PC-9 (cell line): ENCODE results near the gene PCDHGA4. TPM values are rescaled to one million over a fixed set of nuclear protein-coding genes. Genes with fewer than 3 reads are reported as not detected.

ENCODE experiments used
- BruUV-seq: library from RNA; stranded (reverse); fragments of 400-500 nt; replicated peaks from 2 replicates; lab custom pipeline; 2021; lab: Mats Ljungman, UMichigan
- CTCF ChIA-PET: fragments of 300-600 bp; sonication (Branson Sonifier 250); formaldehyde crosslinking; loops from one replicate; lab custom pipeline; 2022; ENCODE audit warnings: antibody characterized with exemption; lab: Charles Lee
- POLR2A ChIA-PET: fragments of 300-600 bp; sonication (Branson Sonifier 250); formaldehyde crosslinking; loops from one replicate; lab custom pipeline; 2022; ENCODE audit warnings: antibody characterized with exemption; ENCODE audit not compliant: unreplicated experiment; lab: Charles Lee
- DNase-seq, 2 experiments: peaks; one replicate each; pipeline versions ENCODE4 v3.0.0 to v3.0.0-alpha.2; 2015 to 2022; ENCODE audit warnings: mixed read lengths in 1 of 2
- H2AFZ ChIP-seq: fragments of 200-600 bp; sonication (generic); 2 replicates; pipeline ENCODE4 v1.8.1; 2017; ENCODE audit warnings: antibody characterized with exemption
- H3F3A ChIP-seq: fragments of 200-600 bp; sonication (generic); 2 replicates; pipeline ENCODE4 v1.8.1; 2017; ENCODE audit warnings: antibody characterized with exemption, mild to moderate bottlenecking, low read depth; ENCODE audit not compliant: insufficient read depth
- H3K27ac ChIP-seq: fragments of 200-600 bp; sonication (generic); 2 replicates; pipeline ENCODE4 v1.6.1; 2016; ENCODE audit warnings: mixed run types
- H3K27me3 ChIP-seq: fragments of 200-600 bp; sonication (generic); 2 replicates; pipeline ENCODE4 v1.6.1; 2016; ENCODE audit warnings: low read depth, mixed run types; ENCODE audit not compliant: insufficient read depth
- H3K36me3 ChIP-seq: fragments of 200-600 bp; sonication (generic); 2 replicates; pipeline ENCODE4 v1.6.1; 2016; ENCODE audit warnings: low read depth, mixed run types
- H3K4me1 ChIP-seq: fragments of 200-600 bp; sonication (generic); replicated peaks from 2 replicates; pipeline ENCODE4 v1.6.1; 2016; ENCODE audit warnings: mixed run types; ENCODE audit not compliant: insufficient read depth
- H3K4me2 ChIP-seq: fragments of 200-600 bp; sonication (generic); 2 replicates; pipeline ENCODE4 v1.6.1; 2017; ENCODE audit warnings: mixed run types
- H3K4me3 ChIP-seq: fragments of 200-600 bp; sonication (generic); 2 replicates; pipeline ENCODE4 v1.6.1; 2016; ENCODE audit warnings: mixed run types
- H3K79me2 ChIP-seq: fragments of 200-600 bp; sonication (generic); 2 replicates; pipeline ENCODE4 v1.6.1; 2017; ENCODE audit warnings: low read depth, mixed run types
- H3K9me2 ChIP-seq: fragments of 200-600 bp; sonication (generic); 2 replicates; pipeline ENCODE4 v1.8.1; 2017; ENCODE audit warnings: mild to moderate bottlenecking; ENCODE audit not compliant: insufficient read depth
- H3K9me3 ChIP-seq: fragments of 200-600 bp; sonication (generic); 2 replicates; pipeline ENCODE4 v1.8.1; 2016; ENCODE audit warnings: low read depth; ENCODE audit not compliant: insufficient read depth
- H4K20me1 ChIP-seq: fragments of 200-600 bp; sonication (generic); 2 replicates; pipeline ENCODE4 v1.8.1; 2017; ENCODE audit not compliant: insufficient read depth
- EZH2 ChIP-seq: fragments of 200-600 bp; sonication (generic); IDR thresholded peaks from 2 replicates; pipeline ENCODE4 v1.8.0; 2017; ENCODE audit warnings: antibody characterized with exemption, low read depth
- intact Hi-C: fragments of 100-400 bp; cut with micrococcal nuclease; formaldehyde crosslinking; loops from one replicate; pipeline ENCODE4 v1.10.0; 2022; ENCODE audit not compliant: unreplicated experiment
- total RNA-seq: library from RNA; stranded (reverse); gene quantifications from 2 replicates; pipeline ENCODE4 v1.2.3, GENCODE V29; 2021
- TF ChIP-seq, protein P1 (sequence below): fragments of 200-600 bp; sonication (generic); conservative IDR thresholded peaks from 2 replicates; pipeline ENCODE4 v1.6.1; 2017; ENCODE audit warnings: mixed run types, antibody characterized with exemption, mild to moderate bottlenecking, moderate library complexity

PCDHGA4 gene
- total RNA-seq, 1 experiment from 2014 or later: not detected

DNA sequence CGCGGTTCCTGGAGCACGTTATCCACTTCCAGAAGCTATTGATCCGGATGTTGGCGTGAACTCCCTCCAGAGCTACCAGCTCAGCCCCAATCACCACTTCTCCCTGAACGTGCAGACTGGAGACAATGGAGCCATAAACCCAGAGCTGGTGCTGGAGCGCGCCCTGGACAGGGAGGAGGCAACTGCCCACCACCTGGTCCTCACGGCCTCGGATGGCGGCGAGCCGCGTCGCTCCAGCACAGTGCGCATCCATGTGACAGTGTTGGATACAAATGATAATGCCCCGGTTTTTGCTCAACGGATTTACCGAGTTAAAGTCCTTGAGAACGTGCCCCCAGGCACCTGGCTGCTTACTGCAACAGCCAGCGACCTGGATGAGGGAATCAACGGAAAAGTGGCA, 48.6 kb downstream of the PCDHGA4 start:
- POLR2A ChIA-PET: interaction anchor here (0.7 kb wide), 1 partner anchor 137 kb away, joined by 4 read pairs; no protein-coding TSS in a partner anchor
- DNase-seq: no peak
- no peaks in the 10 kb centered on the region for H3K79me2 ChIP-seq
- H3K36me3 ChIP-seq: no peaks in the 10 kb centered on the region
- no peak overlapping the region for H3K4me3 ChIP-seq
- H3K27ac ChIP-seq: no peak overlapping the region
- H3K9me3 ChIP-seq: no peaks in the 10 kb centered on the region
- H2AFZ ChIP-seq: no peak overlapping the region
- H3K27me3 ChIP-seq: peaks cover 56% of the 10 kb centered on the region
- BruUV-seq: no TSS peak
- CTCF ChIA-PET: interaction anchor here (0.6 kb wide), 1 partner anchor 73 kb away, joined by 3 read pairs; the partner anchor contains the start of gene PCDHGA1
- intact Hi-C loops: no loop called here
- no peaks in the 10 kb centered on the region for H3F3A ChIP-seq
- no peak overlapping the region for H3K4me2 ChIP-seq
- TF ChIP-seq, protein P1, sequence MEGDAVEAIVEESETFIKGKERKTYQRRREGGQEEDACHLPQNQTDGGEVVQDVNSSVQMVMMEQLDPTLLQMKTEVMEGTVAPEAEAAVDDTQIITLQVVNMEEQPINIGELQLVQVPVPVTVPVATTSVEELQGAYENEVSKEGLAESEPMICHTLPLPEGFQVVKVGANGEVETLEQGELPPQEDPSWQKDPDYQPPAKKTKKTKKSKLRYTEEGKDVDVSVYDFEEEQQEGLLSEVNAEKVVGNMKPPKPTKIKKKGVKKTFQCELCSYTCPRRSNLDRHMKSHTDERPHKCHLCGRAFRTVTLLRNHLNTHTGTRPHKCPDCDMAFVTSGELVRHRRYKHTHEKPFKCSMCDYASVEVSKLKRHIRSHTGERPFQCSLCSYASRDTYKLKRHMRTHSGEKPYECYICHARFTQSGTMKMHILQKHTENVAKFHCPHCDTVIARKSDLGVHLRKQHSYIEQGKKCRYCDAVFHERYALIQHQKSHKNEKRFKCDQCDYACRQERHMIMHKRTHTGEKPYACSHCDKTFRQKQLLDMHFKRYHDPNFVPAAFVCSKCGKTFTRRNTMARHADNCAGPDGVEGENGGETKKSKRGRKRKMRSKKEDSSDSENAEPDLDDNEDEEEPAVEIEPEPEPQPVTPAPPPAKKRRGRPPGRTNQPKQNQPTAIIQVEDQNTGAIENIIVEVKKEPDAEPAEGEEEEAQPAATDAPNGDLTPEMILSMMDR: no peak
- TF ChIP-seq EZH2: no peak
- H3K9me2 ChIP-seq: no peaks in the 10 kb centered on the region
- no peaks in the 10 kb centered on the region for H3K4me1 ChIP-seq
- H4K20me1 ChIP-seq: no peaks in the 10 kb centered on the region

Other genes with a start within 250 kb of the PCDHGA4 start
- 0.09 and 0.13 TPM in 2 replicates for gene PCDHB4, start 233.2 kb upstream of the PCDHGA4 start, total RNA-seq
- not detected in 2 replicates for gene PCDHB5, start 219.8 kb upstream of the PCDHGA4 start, total RNA-seq
- gene PCDHB6, start 205.0 kb upstream of the PCDHGA4 start, total RNA-seq: not detected in 2 replicates
- not detected in 2 replicates for gene PCDHB7, start 182.4 kb upstream of the PCDHGA4 start, total RNA-seq
- gene PCDHB8, start 177.2 kb upstream of the PCDHGA4 start, total RNA-seq: not detected in 2 replicates
- gene PCDHB16, start 172.6 kb upstream of the PCDHGA4 start, total RNA-seq: not detected in 2 replicates
- not detected in 2 replicates for gene PCDHB9, start 167.9 kb upstream of the PCDHGA4 start, total RNA-seq
- not detected in 2 replicates for gene PCDHB10, start 162.7 kb upstream of the PCDHGA4 start, total RNA-seq
- gene PCDHB11, start 155.4 kb upstream of the PCDHGA4 start, total RNA-seq: not detected in 2 replicates
- not detected in 2 replicates for gene PCDHB12, start 146.3 kb upstream of the PCDHGA4 start, total RNA-seq
- not detected in 2 replicates for gene PCDHB13, start 141.1 kb upstream of the PCDHGA4 start, total RNA-seq
- 0.07 TPM in 1 of 2 replicates, not detected in the other for gene PCDHB14, start 131.7 kb upstream of the PCDHGA4 start, total RNA-seq
- not detected in 2 replicates for gene PCDHB15, start 109.6 kb upstream of the PCDHGA4 start, total RNA-seq
- 0.33 and 0.55 TPM in 2 replicates for gene SLC25A2, start 51.0 kb upstream of the PCDHGA4 start, total RNA-seq
- gene TAF7, start 34.2 kb upstream of the PCDHGA4 start, total RNA-seq: 56.1 and 57.6 TPM in 2 replicates
- gene PCDHGA1, start 24.5 kb upstream of the PCDHGA4 start, total RNA-seq: 0.07 TPM in 1 of 2 replicates, not detected in the other
- gene PCDHGA2, start 16.3 kb upstream of the PCDHGA4 start, total RNA-seq: 0.11 and 0.13 TPM in 2 replicates
- gene PCDHGA3, start 11.2 kb upstream of the PCDHGA4 start, total RNA-seq: not detected in 2 replicates
- gene PCDHGB1, start 4.9 kb upstream of the PCDHGA4 start, total RNA-seq: not detected in 2 replicates
- 0.28 and 0.33 TPM in 2 replicates for gene PCDHGB2, start 5.0 kb downstream of the PCDHGA4 start, total RNA-seq
- 0.13 and 0.20 TPM in 2 replicates for gene PCDHGA5, start 9.1 kb downstream of the PCDHGA4 start, total RNA-seq
- not detected in 2 replicates for gene PCDHGB3, start 15.2 kb downstream of the PCDHGA4 start, total RNA-seq
- 0.17 TPM in 1 of 2 replicates, not detected in the other for gene PCDHGA6, start 18.9 kb downstream of the PCDHGA4 start, total RNA-seq
- gene PCDHGA7, start 27.7 kb downstream of the PCDHGA4 start, total RNA-seq: not detected in 2 replicates
- gene PCDHGB4, start 32.7 kb downstream of the PCDHGA4 start, total RNA-seq: not detected in 2 replicates
- gene PCDHGA8, start 37.6 kb downstream of the PCDHGA4 start, total RNA-seq: not detected in 2 replicates
- gene PCDHGB5, start 42.9 kb downstream of the PCDHGA4 start, total RNA-seq: not detected in 2 replicates
- not detected in 2 replicates for gene PCDHGA9, start 47.8 kb downstream of the PCDHGA4 start, total RNA-seq
- gene PCDHGB6, start 53.0 kb downstream of the PCDHGA4 start, total RNA-seq: not detected in 2 replicates
- gene PCDHGA10, start 58.0 kb downstream of the PCDHGA4 start, total RNA-seq: 0.13 and 0.15 TPM in 2 replicates
- gene PCDHGB7, start 62.7 kb downstream of the PCDHGA4 start, total RNA-seq: 0.13 and 0.17 TPM in 2 replicates
- gene PCDHGA11, start 66.0 kb downstream of the PCDHGA4 start, total RNA-seq: 0.18 and 0.22 TPM in 2 replicates
- not detected in 2 replicates for gene PCDHGA12, start 75.5 kb downstream of the PCDHGA4 start, total RNA-seq
- 0.50 and 0.53 TPM in 2 replicates for gene PCDHGC3, start 120.9 kb downstream of the PCDHGA4 start, total RNA-seq
- gene PCDHGC4, start 130.0 kb downstream of the PCDHGA4 start, total RNA-seq: not detected in 2 replicates
- not detected in 2 replicates for gene PCDHGC5, start 134.1 kb downstream of the PCDHGA4 start, total RNA-seq